Retinal pigment epithelial cell (primary cell): Measurements from ENCODE around the gene GJA4.
A peak's percentile ranks its signal among the peaks of the same experiment; 100 is the strongest.

Experiments
- DNase-seq: peaks from one replicate; pipeline ENCODE4 v3.0.0-alpha.2; 2010; ENCODE audit warnings: low read depth
- H3K4me3 ChIP-seq: 2 replicates; pipeline ENCODE4 v1.5.1; 2011; ENCODE audit warnings: mild to moderate bottlenecking, low read length, control low read depth, moderate library complexity
- CTCF ChIP-seq: conservative IDR thresholded peaks from 2 replicates; pipeline ENCODE4 v1.5.1; 2011; ENCODE audit warnings: low read depth, low read length, control low read depth, inconsistent platforms

GJA4 gene

DNA sequence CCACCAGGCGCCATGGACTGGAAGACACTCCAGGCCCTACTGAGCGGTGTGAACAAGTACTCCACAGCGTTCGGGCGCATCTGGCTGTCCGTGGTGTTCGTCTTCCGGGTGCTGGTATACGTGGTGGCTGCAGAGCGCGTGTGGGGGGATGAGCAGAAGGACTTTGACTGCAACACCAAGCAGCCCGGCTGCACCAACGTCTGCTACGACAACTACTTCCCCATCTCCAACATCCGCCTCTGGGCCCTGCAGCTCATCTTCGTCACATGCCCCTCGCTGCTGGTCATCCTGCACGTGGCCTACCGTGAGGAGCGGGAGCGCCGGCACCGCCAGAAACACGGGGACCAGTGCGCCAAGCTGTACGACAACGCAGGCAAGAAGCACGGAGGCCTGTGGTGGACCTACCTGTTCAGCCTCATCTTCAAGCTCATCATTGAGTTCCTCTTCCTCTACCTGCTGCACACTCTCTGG is 8.0 kb upstream of the GJA4 start:
- H3K4me3 ChIP-seq: no peak overlapping the region
- TF ChIP-seq CTCF: no peak
- no peak for DNase-seq

DNA sequence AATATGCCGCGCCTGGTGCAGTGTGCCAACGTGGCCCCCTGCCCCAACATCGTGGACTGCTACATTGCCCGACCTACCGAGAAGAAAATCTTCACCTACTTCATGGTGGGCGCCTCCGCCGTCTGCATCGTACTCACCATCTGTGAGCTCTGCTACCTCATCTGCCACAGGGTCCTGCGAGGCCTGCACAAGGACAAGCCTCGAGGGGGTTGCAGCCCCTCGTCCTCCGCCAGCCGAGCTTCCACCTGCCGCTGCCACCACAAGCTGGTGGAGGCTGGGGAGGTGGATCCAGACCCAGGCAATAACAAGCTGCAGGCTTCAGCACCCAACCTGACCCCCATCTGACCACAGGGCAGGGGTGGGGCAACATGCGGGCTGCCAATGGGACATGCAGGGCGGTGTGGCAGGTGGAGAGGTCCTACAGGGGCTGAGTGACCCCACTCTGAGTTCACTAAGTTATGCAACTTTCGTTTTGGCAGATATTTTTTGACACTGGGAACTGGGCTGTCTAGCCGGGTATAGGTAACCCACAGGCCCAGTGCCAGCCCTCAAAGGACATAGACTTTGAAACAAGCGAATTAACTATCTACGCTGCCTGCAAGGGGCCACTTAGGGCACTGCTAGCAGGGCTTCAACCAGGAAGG is 7.4 kb upstream of the GJA4 start:
- TF ChIP-seq CTCF: no peak
- no peak overlapping the region for H3K4me3 ChIP-seq
- no peak for DNase-seq

GRCh38 chr1:34785875-34786470 is 6.8 kb upstream of the GJA4 start:
- no peak overlapping the region for H3K4me3 ChIP-seq
- DNase-seq: no peak
- TF ChIP-seq CTCF: no peak

- no peak overlapping the region for H3K4me3 ChIP-seq
- peak; percentile 92 for TF ChIP-seq CTCF
These were observed 6.1 kb upstream of the GJA4 start for GRCh38 chr1:34786521-34787325.

DNA sequence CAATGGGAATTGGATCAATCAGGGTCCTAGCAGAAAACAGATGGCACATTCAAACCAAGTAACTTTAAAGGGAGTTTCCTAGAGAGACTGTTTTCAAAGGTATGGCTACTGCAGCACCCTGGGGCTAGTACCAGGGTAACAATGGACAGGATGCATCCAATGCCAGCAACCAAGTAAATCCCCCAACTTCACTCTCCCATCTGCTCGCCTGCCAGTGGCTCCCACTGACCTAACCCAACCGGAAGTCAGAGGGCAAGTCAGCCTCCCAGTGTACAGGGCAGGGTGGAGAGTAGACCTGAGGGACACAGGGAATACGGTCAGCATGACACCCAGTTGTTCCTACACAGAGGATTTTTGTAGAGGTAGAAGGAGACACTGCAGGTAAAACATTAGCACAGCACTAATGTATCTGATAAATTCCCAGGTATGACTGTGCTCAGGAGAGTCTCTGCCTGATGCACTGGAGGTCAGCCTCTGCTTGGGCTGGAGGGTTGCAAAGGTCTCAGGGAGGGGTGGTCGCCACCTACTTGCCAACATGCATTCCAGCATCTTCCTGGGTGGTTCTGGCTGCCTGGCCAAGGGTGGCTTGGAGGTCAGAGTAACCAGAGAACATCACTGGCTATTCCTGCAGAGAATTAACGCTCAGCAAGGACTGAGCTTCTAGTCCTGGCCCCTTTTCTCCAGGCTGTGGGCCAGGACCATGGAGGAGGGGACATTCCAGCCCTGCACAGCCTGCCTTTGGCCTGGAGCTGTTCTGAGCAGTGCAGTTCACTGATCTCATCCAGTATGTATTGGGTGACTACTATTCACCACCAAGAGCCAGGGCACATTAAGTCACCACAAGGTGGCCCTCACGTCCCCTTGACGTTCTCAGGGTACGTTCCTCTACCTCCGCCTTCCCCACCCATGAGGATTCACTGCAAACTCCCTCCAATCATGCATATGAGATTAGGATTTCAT is 5.1 kb upstream of the GJA4 start:
- H3K4me3 ChIP-seq: no peak overlapping the region
- peak; percentile 31 for TF ChIP-seq CTCF
- DNase-seq: no peak

More at GRCh38 chr1:34786521-34787325, 6.1 kb upstream of the GJA4 start:
- peak; percentile 22 for DNase-seq

- H3K4me3 ChIP-seq: no peak overlapping the region
- no peak for TF ChIP-seq CTCF
- no peak for DNase-seq
These were observed 1.8 kb upstream of the GJA4 start for GRCh38 chr1:34790985-34791384.
